Testis (tissue), 3 donors: Measurements from ENCODE around the gene SERTAD3. TPM values are rescaled to one million over a fixed set of nuclear protein-coding genes. Genes with fewer than 3 reads are reported as not detected.
A peak's percentile ranks its signal among the peaks of the same experiment; 100 is the strongest.

Experiments
- DNase-seq: peaks from one replicate; pipeline ENCODE4 v3.0.0-alpha.2; 2019
- H3K27ac ChIP-seq, 2 donors: fragments of 200-600 bp; sonication (generic); one replicate each; pipeline ENCODE4 v1.5.1; 2019
- H3K27me3 ChIP-seq: fragments of 200-600 bp; sonication (generic); one replicate; pipeline ENCODE4 v1.5.1; 2019
- H3K36me3 ChIP-seq: fragments of 200-600 bp; sonication (generic); one replicate; pipeline ENCODE4 v1.5.1; 2017; ENCODE audit warnings: low read depth; ENCODE audit errors: missing control alignments
- H3K4me1 ChIP-seq: fragments of 200-600 bp; sonication (generic); one replicate; pipeline ENCODE4 v1.5.1; 2019
- H3K4me3 ChIP-seq, 2 donors: fragments of 200-600 bp; sonication (generic); one replicate each; pipeline ENCODE4 v1.5.1; 2017 to 2019
- H3K9me3 ChIP-seq: fragments of 200-600 bp; sonication (generic); one replicate; pipeline ENCODE4 v1.5.1; 2017
- POLR2A ChIP-seq: fragments of 450-650 bp; IDR thresholded peaks from one replicate; pipeline ENCODE4 v1.6.1; 2017; ENCODE audit warnings: antibody characterized with exemption, mild to moderate bottlenecking, moderate library complexity
- WGBS, 2 donors: methylation state at CpG; one replicate each; pipeline ENCODE4 v1.1.5; 2018; 5-methylcytosine and 5-hydroxymethylcytosine counted together
- intact Hi-C: fragments of 100-400 bp; cut with DNase I; formaldehyde crosslinking; loops from one replicate; pipeline ENCODE4 v1.15.1; 2023; ENCODE audit warnings: low total_unique reads
- polyA plus RNA-seq: library from polyadenylated mRNA; stranded (reverse); fragments of 350-450 nt; fragmentation: Illumina TruSeq; extraction: RNeasy Lipid Tissue Mini Kit (QIAGEN cat#74804); gene quantifications from one replicate; pipeline ENCODE4 v1.2.3, GENCODE V29; 2014; ENCODE audit warnings: low read depth, low replicate concordance; ENCODE audit not compliant: insufficient read depth
- total RNA-seq, 2 donors: library from RNA; depleted of rRNA; stranded (reverse); fragments of >200 nt; gene quantifications; one replicate each; pipeline ENCODE4 v1.2.3, GENCODE V29; 2016
- TF ChIP-seq, protein P1 (sequence below), 3 experiments: fragments of 450-650 bp in 2 of 3; fragments of 200-600 bp in 1 of 3; sonication (generic) in 1 of 3; IDR thresholded peaks; one replicate each; pipeline ENCODE4 v1.5.1; 2016 to 2019; ENCODE audit warnings: antibody characterized with exemption in 3 of 3, mild to moderate bottlenecking in 2 of 3, moderate library complexity in 1 of 3

Gene SERTAD3
- total and polyA plus RNA-seq, 3 donors from 2014 or later: 22.4 to 33.9 (median 24.3) TPM

DNA sequence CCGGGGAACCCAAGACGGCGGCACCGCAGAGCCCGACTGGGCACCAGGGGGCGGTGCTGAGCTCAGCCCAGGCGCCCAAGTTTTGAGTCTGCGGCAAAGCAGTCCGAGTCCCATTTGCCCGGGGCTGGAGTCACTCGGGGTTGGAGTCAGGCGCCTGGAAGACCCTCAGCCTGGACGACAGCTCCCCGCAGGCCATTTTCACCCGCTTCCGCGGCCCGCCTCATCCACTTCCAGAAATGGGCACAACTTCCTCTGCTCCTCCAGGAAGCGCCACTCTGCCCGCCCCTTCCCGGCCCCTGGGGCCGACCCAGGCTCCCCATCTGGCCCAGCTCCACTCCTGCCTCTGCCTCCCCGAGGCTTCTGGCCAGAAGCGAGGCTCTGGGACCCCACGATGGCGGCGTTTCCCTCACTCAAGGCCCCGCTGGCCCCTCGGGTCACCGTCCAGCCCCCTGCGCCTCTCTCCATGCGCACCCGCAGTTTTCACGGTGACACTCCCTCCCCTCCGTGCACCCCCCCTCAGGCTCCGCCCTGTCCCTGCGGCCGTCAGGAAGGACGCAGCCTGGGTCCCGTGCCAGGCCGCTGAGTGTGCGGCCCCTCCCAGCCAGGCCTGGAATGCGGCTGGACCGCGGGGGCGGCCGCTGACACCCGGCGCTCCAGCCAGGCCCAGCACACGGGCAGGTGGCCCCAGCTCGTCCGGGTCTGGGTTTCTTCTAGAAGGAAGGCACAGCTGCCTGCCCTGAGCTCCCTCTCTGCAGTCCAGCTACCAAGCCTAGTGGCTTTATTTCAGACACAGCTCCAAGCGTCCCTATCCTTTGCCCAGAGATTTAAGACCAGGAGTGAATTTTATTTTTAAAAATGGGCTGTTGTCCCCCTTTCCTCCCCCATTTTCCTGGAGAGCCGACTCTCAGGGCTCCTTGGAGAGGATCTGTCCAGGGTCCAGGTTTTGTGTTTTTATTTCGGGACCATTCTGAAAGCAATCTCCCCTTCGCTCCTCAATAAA, 23.1 kb downstream of the SERTAD3 start:
- Histone ChIP-seq H3K9me3 (no peaks in the 10 kb centered on the region), H3K27ac (peak overlapping the region; percentile 92 to 94), H3K4me1 (peaks cover 26% of the 10 kb centered on the region), H3K4me3 (peak overlapping the region; percentile 47 to 67), H3K27me3 (no peaks in the 10 kb centered on the region), H3K36me3 (no peaks in the 10 kb centered on the region)
- intact Hi-C loops: no loop called here
- peak; percentile 94 for DNase-seq
- WGBS, 2 donors: 1 to 3% methylated on average over 21 to 56 of the region's 56 CpGs
- TF ChIP-seq, protein P1, sequence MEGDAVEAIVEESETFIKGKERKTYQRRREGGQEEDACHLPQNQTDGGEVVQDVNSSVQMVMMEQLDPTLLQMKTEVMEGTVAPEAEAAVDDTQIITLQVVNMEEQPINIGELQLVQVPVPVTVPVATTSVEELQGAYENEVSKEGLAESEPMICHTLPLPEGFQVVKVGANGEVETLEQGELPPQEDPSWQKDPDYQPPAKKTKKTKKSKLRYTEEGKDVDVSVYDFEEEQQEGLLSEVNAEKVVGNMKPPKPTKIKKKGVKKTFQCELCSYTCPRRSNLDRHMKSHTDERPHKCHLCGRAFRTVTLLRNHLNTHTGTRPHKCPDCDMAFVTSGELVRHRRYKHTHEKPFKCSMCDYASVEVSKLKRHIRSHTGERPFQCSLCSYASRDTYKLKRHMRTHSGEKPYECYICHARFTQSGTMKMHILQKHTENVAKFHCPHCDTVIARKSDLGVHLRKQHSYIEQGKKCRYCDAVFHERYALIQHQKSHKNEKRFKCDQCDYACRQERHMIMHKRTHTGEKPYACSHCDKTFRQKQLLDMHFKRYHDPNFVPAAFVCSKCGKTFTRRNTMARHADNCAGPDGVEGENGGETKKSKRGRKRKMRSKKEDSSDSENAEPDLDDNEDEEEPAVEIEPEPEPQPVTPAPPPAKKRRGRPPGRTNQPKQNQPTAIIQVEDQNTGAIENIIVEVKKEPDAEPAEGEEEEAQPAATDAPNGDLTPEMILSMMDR (IDR thresholded peaks at IDR 0.05): peak; percentile 91 to 96 (median 94)
- peak; percentile 76 for TF ChIP-seq POLR2A

DNA sequence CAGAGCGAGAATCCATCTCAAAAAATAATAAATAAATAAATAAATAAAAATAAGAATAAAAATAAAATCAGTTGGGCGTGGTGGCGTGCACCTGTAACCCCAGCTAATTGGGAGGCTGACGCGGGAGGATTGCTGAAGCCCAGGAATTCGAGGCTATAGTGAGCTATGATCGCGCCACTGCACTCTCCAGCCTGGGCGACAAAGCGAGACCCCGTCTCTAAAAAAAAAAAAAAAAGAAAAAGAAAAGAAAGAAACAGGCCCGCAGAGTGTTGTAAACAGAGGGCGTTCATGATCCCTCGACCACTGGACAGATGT, 23.7 kb downstream of the SERTAD3 start:
- TF ChIP-seq, protein P1 (IDR thresholded peaks at IDR 0.05): no peak
- no peak for TF ChIP-seq POLR2A
- Histone ChIP-seq H3K9me3 (no peaks in the 10 kb centered on the region), H3K4me1 (peaks cover 26% of the 10 kb centered on the region), H3K4me3 (peak overlapping the region; percentile 47 to 67), H3K27me3 (no peaks in the 10 kb centered on the region), H3K27ac (peak overlapping the region; percentile 92 to 94), H3K36me3 (no peaks in the 10 kb centered on the region)
- 41 to 44% methylated on average over 14 of the region's 14 CpGs for WGBS, 2 donors
- intact Hi-C loops: no loop called here
- no peak for DNase-seq

DNA sequence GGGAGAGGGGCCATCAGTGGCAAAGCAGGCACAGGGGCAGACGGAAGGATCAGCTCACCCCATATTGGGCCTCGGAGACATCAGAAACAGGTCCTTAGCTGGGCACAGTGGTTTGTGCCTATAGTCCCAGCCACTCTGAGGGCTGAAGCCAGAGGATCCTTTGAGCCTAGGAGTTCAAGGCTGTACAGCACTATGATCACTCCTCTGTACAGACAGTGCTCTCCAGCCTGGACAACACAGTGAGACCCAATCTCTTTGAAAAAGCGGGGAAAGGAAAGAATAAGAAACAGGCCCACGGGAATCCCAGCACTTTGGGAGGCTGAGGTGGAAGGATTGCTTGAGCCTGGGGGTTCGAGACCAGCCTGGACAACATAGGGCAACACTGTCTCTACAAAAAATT, 24.4 kb downstream of the SERTAD3 start:
- Histone ChIP-seq H3K27me3 (no peaks in the 10 kb centered on the region), H3K4me1 (peaks cover 25% of the 10 kb centered on the region), H3K36me3 (no peaks in the 10 kb centered on the region), H3K27ac (peak overlapping the region in 1 of 2 donors; percentile 92), H3K9me3 (no peaks in the 10 kb centered on the region), H3K4me3 (no peak overlapping the region)
- WGBS, 2 donors: 76 to 95% methylated on average over 5 of the region's 5 CpGs
- DNase-seq: no peak
- TF ChIP-seq, protein P1 (IDR thresholded peaks at IDR 0.05): no peak
- no peak for TF ChIP-seq POLR2A
- intact Hi-C loops: no loop called here

DNA sequence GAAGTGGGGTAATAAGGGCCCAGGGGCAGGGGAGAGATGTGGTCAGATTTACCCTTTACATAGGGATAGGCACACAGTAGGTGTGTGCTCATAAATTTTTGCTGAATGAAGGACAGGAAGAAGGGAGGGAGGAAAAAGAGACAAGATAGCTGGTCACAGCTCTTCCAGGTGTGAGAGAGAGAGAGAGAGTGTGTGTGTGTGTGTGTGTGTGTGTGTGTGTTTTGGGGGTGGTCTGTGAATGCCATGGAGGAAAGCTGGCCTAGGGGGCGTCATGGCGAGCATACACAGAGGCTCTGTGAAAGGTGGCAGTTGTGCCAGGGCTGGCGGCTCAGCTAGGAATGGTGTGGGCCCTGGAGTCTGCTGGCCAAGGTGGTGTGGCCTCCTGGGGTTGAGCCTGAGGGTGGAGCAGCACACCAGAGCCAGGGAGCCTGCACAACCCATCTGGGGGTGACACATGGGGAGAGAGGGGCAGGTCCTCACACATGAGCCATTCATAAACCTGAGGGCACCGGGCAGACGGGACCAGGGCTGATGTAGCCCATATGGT, 25.0 kb downstream of the SERTAD3 start:
- Histone ChIP-seq H3K4me3 (no peak overlapping the region), H3K36me3 (no peaks in the 10 kb centered on the region), H3K4me1 (peaks cover 19% of the 10 kb centered on the region), H3K27me3 (no peaks in the 10 kb centered on the region), H3K27ac (no peak overlapping the region), H3K9me3 (no peaks in the 10 kb centered on the region)
- DNase-seq: no peak
- intact Hi-C loops: no loop called here
- TF ChIP-seq POLR2A: no peak
- TF ChIP-seq, protein P1 (IDR thresholded peaks at IDR 0.05): no peak
- 78 to 88% methylated on average over 5 of the region's 5 CpGs for WGBS, 2 donors
